IMR-90 (cell line): ENCODE measurements around the gene CDK8. TPM values are rescaled to one million over a fixed set of nuclear protein-coding genes. Genes with fewer than 3 reads are reported as not detected.

ENCODE experiments used
- ATAC-seq: fragments of 200-7000 bp; cut with Tn5 transposase; 2 replicates; pipeline ENCODE4 v1.9.1; 2020; ENCODE audit warnings: low read depth, mild to moderate bottlenecking, moderate library complexity
- BruUV-seq: library from RNA; stranded (reverse); fragments of 400-500 nt; replicated peaks from 2 replicates; lab custom pipeline; 2021; lab: Mats Ljungman, UMichigan
- CTCF ChIA-PET: fragments of 300-600 bp; formaldehyde crosslinking; extraction: SDS; loops from one replicate; lab custom pipeline; 2021; ENCODE audit warnings: antibody characterized with exemption; lab: Yijun Ruan, JAX
- POLR2A ChIA-PET: fragments of 300-600 bp; sonication (Branson Sonifier 250); formaldehyde crosslinking; loops from one replicate; lab custom pipeline; 2022; ENCODE audit warnings: antibody characterized with exemption; ENCODE audit not compliant: unreplicated experiment; lab: Charles Lee
- DNase-seq: peaks from one replicate; pipeline ENCODE4 v3.0.0; 2013
- H2AFZ ChIP-seq: replicated peaks from 2 replicates; pipeline ENCODE3; 2013; ENCODE audit warnings: low read length, mild to moderate bottlenecking; ENCODE audit not compliant: poor library complexity
- H2AK5ac ChIP-seq: 2 replicates; pipeline ENCODE4 v1.6.1; 2013; ENCODE audit warnings: low read depth, low read length, inconsistent platforms
- H2AK9ac ChIP-seq: replicated peaks from 2 replicates; pipeline ENCODE3; 2013; ENCODE audit warnings: mild to moderate bottlenecking, low read depth, low read length, moderate library complexity; ENCODE audit not compliant: poor library complexity
- H2BK120ac ChIP-seq: 2 replicates; pipeline ENCODE4 v1.6.1; 2013; ENCODE audit warnings: low read depth, low read length, inconsistent platforms
- H2BK15ac ChIP-seq: 3 replicates; pipeline ENCODE4 v1.6.1; 2013; ENCODE audit warnings: low read depth, low read length, inconsistent platforms
- H2BK20ac ChIP-seq: 2 replicates; pipeline ENCODE4 v1.6.1; 2013; ENCODE audit warnings: low read depth, mild to moderate bottlenecking, inconsistent platforms, low read length, moderate library complexity
- H2BK5ac ChIP-seq: 2 replicates; pipeline ENCODE4 v1.6.1; 2013; ENCODE audit warnings: mild to moderate bottlenecking, low read depth, low read length, inconsistent platforms; ENCODE audit not compliant: poor library complexity, severe bottlenecking
- H3K14ac ChIP-seq: replicated peaks from 2 replicates; pipeline ENCODE4 v1.6.1; 2013; ENCODE audit warnings: low read depth, low read length, inconsistent platforms
- H3K18ac ChIP-seq: 2 replicates; pipeline ENCODE4 v1.6.1; 2013; ENCODE audit warnings: low read depth, low read length, control low read depth
- H3K23ac ChIP-seq: 2 replicates; pipeline ENCODE4 v1.6.1; 2013; ENCODE audit warnings: low read depth, low read length, inconsistent platforms
- H3K27ac ChIP-seq: 2 replicates; pipeline ENCODE4 v1.5.1; 2013; ENCODE audit warnings: mild to moderate bottlenecking, control low read depth, low read length; ENCODE audit not compliant: insufficient read depth
- H3K27me3 ChIP-seq: 2 replicates; pipeline ENCODE4 v1.6.1; 2013; ENCODE audit warnings: low read length; ENCODE audit not compliant: control insufficient read depth, insufficient read depth
- H3K36me3 ChIP-seq: 2 replicates; pipeline ENCODE4 v1.6.1; 2013; ENCODE audit warnings: low read length, mixed read lengths; ENCODE audit not compliant: control insufficient read depth, insufficient read depth
- H3K4ac ChIP-seq: 2 replicates; pipeline ENCODE4 v1.6.1; 2013; ENCODE audit warnings: low read depth, low read length, inconsistent platforms
- H3K4me1 ChIP-seq: 2 replicates; pipeline ENCODE4 v1.6.1; 2013; ENCODE audit warnings: low read length, mixed read lengths; ENCODE audit not compliant: control insufficient read depth, insufficient read depth
- H3K4me2 ChIP-seq: 2 replicates; pipeline ENCODE4 v1.6.1; 2013; ENCODE audit warnings: low read depth, mild to moderate bottlenecking, control low read depth, low read length, moderate library complexity
- H3K4me3 ChIP-seq: 2 replicates; pipeline ENCODE4 v1.5.1; 2013; ENCODE audit warnings: low read depth, mild to moderate bottlenecking, control low read depth, low read length, moderate library complexity; ENCODE audit not compliant: insufficient read depth
- H3K56ac ChIP-seq: 2 replicates; pipeline ENCODE4 v1.6.1; 2013; ENCODE audit warnings: low read length, inconsistent platforms; ENCODE audit not compliant: insufficient read depth; ENCODE audit errors: extremely low read depth
- H3K79me1 ChIP-seq, 2 experiments: 2 replicates each; pipeline ENCODE4 v1.6.1; 2013; ENCODE audit warnings: low read length in 2 of 2, inconsistent platforms in 1 of 2, low read depth in 1 of 2
- H3K9ac ChIP-seq: 2 replicates; pipeline ENCODE4 v1.6.1; 2013; ENCODE audit warnings: low read depth, low read length, control low read depth
- H3K9me1 ChIP-seq: 2 replicates; pipeline ENCODE4 v1.6.1; 2013; ENCODE audit warnings: low read length, inconsistent platforms; ENCODE audit not compliant: insufficient read depth
- H3K9me3 ChIP-seq: 2 replicates; pipeline ENCODE4 v1.6.1; 2013; ENCODE audit warnings: low read length; ENCODE audit not compliant: control insufficient read depth, insufficient read depth
- H4K20me1 ChIP-seq: 2 replicates; pipeline ENCODE4 v1.6.1; 2013; ENCODE audit warnings: low read length, inconsistent platforms; ENCODE audit not compliant: insufficient read depth
- H4K5ac ChIP-seq: 2 replicates; pipeline ENCODE4 v1.6.1; 2013; ENCODE audit warnings: mild to moderate bottlenecking, low read depth, low read length, control low read depth
- H4K8ac ChIP-seq, 2 experiments: 2 replicates each; pipeline ENCODE4 v1.6.1; 2013; ENCODE audit warnings: low read depth in 2 of 2, low read length in 2 of 2, control low read depth in 1 of 2, inconsistent platforms in 1 of 2
- H4K91ac ChIP-seq: 2 replicates; pipeline ENCODE4 v1.6.1; 2013; ENCODE audit warnings: low read depth, low read length, inconsistent platforms; ENCODE audit not compliant: insufficient read depth
- CEBPB ChIP-seq: IDR thresholded peaks from 2 replicates; pipeline ENCODE4 v1.6.1; 2012; ENCODE audit warnings: low read depth, low read length, improper control_type of control experiment
- CHD1 ChIP-seq: IDR thresholded peaks from 2 replicates; pipeline ENCODE4 v1.6.1; 2012; ENCODE audit warnings: low read depth, low read length, improper control_type of control experiment
- CTCF ChIP-seq: conservative IDR thresholded peaks from 2 replicates; pipeline ENCODE4 v1.5.1; 2012; ENCODE audit warnings: mild to moderate bottlenecking, low read depth, low read length, improper control_type of control experiment
- MAFK ChIP-seq: IDR thresholded peaks from 2 replicates; pipeline ENCODE4 v1.6.1; 2012; ENCODE audit warnings: low read depth, low read length, improper control_type of control experiment
- MAZ ChIP-seq: IDR thresholded peaks from 2 replicates; pipeline ENCODE4 v1.6.1; 2012; ENCODE audit warnings: low read depth, mild to moderate bottlenecking, low read length, improper control_type of control experiment, moderate library complexity, borderline replicate concordance
- MXI1 ChIP-seq: IDR thresholded peaks from 2 replicates; pipeline ENCODE4 v1.6.1; 2012; ENCODE audit warnings: low read depth, mild to moderate bottlenecking, low read length, moderate library complexity, borderline replicate concordance
- NFE2L2 ChIP-seq: fragments of 150-350 bp; IDR thresholded peaks from 2 replicates; pipeline ENCODE4 v1.6.1; 2016; ENCODE audit warnings: low read depth, mild to moderate bottlenecking, low read length
- POLR2A ChIP-seq: IDR thresholded peaks from 2 replicates; pipeline ENCODE4 v1.6.1; 2012; ENCODE audit warnings: mild to moderate bottlenecking, low read depth, low read length
- RFX5 ChIP-seq: IDR thresholded peaks from 2 replicates; pipeline ENCODE4 v1.8.0; 2012; ENCODE audit warnings: low read depth, mild to moderate bottlenecking, low read length, moderate library complexity
- USF2 ChIP-seq: fragments of 150-350 bp; IDR thresholded peaks from 2 replicates; pipeline ENCODE4 v1.6.1; 2017; ENCODE audit warnings: mild to moderate bottlenecking, antibody characterized with exemption, low read length, low read depth
- WGBS, 2 experiments: methylation state at CpG; one replicate each; pipeline versions ENCODE4 v1.1.5 to v1.1.7; 2013; ENCODE audit warnings: missing lambda C conversion rate in 2 of 2; ENCODE audit not compliant: insufficient read length in 1 of 2; ENCODE audit errors: extremely low coverage in 2 of 2; 5-methylcytosine and 5-hydroxymethylcytosine counted together
- dilution Hi-C: fragments of 300-500 bp; cut with HindIII; formaldehyde crosslinking; loops from one replicate; pipeline ENCODE4 v1.14.3; 2018; ENCODE audit warnings: low sequenced_read_pairs; ENCODE audit not compliant: unreplicated experiment
- in situ Hi-C: fragments of 300-500 bp; cut with MboI; formaldehyde crosslinking; loops from 3 replicates; pipeline ENCODE4 v1.14.3; 2019; ENCODE audit warnings: low sequenced_read_pairs, inconsistent platforms, mixed read lengths
- intact Hi-C: fragments of 100-400 bp; cut with micrococcal nuclease; formaldehyde crosslinking; loops from 2 replicates; pipeline ENCODE4 v1.10.0; 2022
- polyA plus RNA-seq, 3 experiments: library from polyadenylated mRNA; depleted of rRNA; stranded (reverse); fragments of >200 nt; gene quantifications; 2 replicates each; pipeline ENCODE4 v1.2.3, GENCODE V29; 2012; ENCODE audit warnings: low replicate concordance in 1 of 3
- total RNA-seq: library from RNA; depleted of rRNA; stranded (reverse); fragments of >200 nt; gene quantifications from 2 replicates; pipeline ENCODE4 v1.2.3, GENCODE V29; 2012
- TF ChIP-seq, protein P1 (sequence below): fragments of 150-350 bp; IDR thresholded peaks from 2 replicates; pipeline ENCODE4 v1.6.1; 2016; ENCODE audit warnings: low read depth, mild to moderate bottlenecking, low read length, moderate library complexity, borderline replicate concordance

Gene CDK8
- total and polyA plus RNA-seq, 2 of the 4 experiments (the other 2 are of a cell fraction), result 15.4 to 19.0 TPM

DNA sequence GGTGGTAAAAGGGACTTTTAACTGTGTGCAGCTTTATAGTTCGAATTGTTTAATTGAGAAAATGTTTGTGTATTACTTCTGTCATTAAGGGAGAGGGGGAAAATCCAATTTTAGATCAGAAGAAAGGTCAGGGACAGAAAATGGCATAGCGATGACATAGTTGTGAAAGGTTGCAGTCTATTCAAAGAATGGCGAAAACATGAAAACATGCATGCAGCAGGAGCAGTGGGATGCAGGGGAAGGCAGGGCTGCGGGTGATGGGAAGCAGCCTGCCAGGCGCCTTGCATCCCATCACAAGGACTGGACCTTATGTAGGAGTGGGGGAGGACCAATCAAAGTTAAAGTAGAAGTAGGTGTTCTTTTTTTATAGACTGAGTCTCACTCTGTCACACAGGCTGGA lies 125.9 kb downstream of the CDK8 start:
- H2BK120ac ChIP-seq, result no peak overlapping the region
- H3K9me3 ChIP-seq, result no peaks in the 10 kb centered on the region
- intact Hi-C loops, result no loop called here
- dilution Hi-C loops, result no loop called here
- no peak overlapping the region for H3K27ac ChIP-seq
- no peak overlapping the region for H2AK5ac ChIP-seq
- H3K36me3 ChIP-seq, result no peaks in the 10 kb centered on the region
- no peak overlapping the region for H3K4me3 ChIP-seq
- H3K18ac ChIP-seq, result no peak overlapping the region
- WGBS, 2 experiments, result 100% methylated on average over 1 of the region's 5 CpGs; no CpG with 5 or more reads in 1 of the 2 experiments
- H4K91ac ChIP-seq, result no peak overlapping the region
- DNase-seq, result no peak
- TF ChIP-seq CHD1 (no peak), CEBPB (no peak), POLR2A (no peak), RFX5 (no peak), MXI1 (no peak), MAZ (no peak), CTCF (no peak), USF2 (no peak), NFE2L2 (no peak), MAFK (no peak)
- TF ChIP-seq, protein P1, sequence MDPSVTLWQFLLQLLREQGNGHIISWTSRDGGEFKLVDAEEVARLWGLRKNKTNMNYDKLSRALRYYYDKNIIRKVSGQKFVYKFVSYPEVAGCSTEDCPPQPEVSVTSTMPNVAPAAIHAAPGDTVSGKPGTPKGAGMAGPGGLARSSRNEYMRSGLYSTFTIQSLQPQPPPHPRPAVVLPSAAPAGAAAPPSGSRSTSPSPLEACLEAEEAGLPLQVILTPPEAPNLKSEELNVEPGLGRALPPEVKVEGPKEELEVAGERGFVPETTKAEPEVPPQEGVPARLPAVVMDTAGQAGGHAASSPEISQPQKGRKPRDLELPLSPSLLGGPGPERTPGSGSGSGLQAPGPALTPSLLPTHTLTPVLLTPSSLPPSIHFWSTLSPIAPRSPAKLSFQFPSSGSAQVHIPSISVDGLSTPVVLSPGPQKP, result no peak
- no peak overlapping the region for H2BK5ac ChIP-seq
- no peak overlapping the region for H2AK9ac ChIP-seq
- POLR2A ChIA-PET, result no interaction called here
- in situ Hi-C loops, result no loop called here
- H2BK20ac ChIP-seq, result no peak overlapping the region
- H3K9me1 ChIP-seq, result 0 out of 2 replicates have a peak, but pooled peaks cover 2% of the 10 kb centered on the region
- H3K4me1 ChIP-seq, result 0 out of 2 replicates have a peak, but pooled peaks cover 2% of the 10 kb centered on the region
- no peak overlapping the region for H3K56ac ChIP-seq
- no peak overlapping the region for H3K9ac ChIP-seq
- no peak overlapping the region for H2AFZ ChIP-seq
- H3K4me2 ChIP-seq, result no peak overlapping the region
- peaks cover 0 to 5% of the 10 kb centered on the region in 2 experiments; a peak in 1 of 4 replicates for H3K79me1 ChIP-seq
- H2BK15ac ChIP-seq, result no peak overlapping the region
- no peak for ATAC-seq
- H4K20me1 ChIP-seq, result no peaks in the 10 kb centered on the region
- H3K23ac ChIP-seq, result no peak overlapping the region
- no peaks in the 10 kb centered on the region for H3K27me3 ChIP-seq
- H3K14ac ChIP-seq, result no peak overlapping the region
- H3K4ac ChIP-seq, result no peak overlapping the region
- BruUV-seq, result no TSS peak
- CTCF ChIA-PET, result no interaction called here
- no peak overlapping the region for H4K5ac ChIP-seq
- H4K8ac ChIP-seq, result no peak overlapping the region
